A673 (cell line): ENCODE results near the gene CTNNBL1. TPM values are rescaled to one million over a fixed set of nuclear protein-coding genes. Genes with fewer than 3 reads are reported as not detected.

Experiments
- BruUV-seq: library from RNA; stranded (reverse); fragments of 400-500 nt; replicated peaks from 2 replicates; lab custom pipeline; 2021; lab: Mats Ljungman, UMichigan
- CTCF ChIA-PET: fragments of 300-600 bp; sonication (Branson Sonifier 250); formaldehyde crosslinking; loops from one replicate; lab custom pipeline; 2022; ENCODE audit warnings: antibody characterized with exemption; lab: Charles Lee
- POLR2A ChIA-PET: fragments of 300-600 bp; sonication (Branson Sonifier 250); formaldehyde crosslinking; loops from one replicate; lab custom pipeline; 2022; ENCODE audit warnings: antibody characterized with exemption; ENCODE audit not compliant: low non-redundant PET; lab: Charles Lee
- DNase-seq: peaks from one replicate; pipeline ENCODE4 v3.0.0-alpha.2; 2015; ENCODE audit warnings: low spot score
- H3K27ac ChIP-seq: fragments of 200-600 bp; sonication (generic); 2 replicates; pipeline ENCODE4 v1.5.1; 2016; ENCODE audit warnings: mixed run types, low read depth, mild to moderate bottlenecking, mixed read lengths, antibody characterized with exemption, low read length; ENCODE audit not compliant: poor library complexity, severe bottlenecking
- H3K27me3 ChIP-seq: fragments of 200-600 bp; sonication (generic); replicated peaks from 2 replicates; pipeline ENCODE4 v1.6.1; 2017; ENCODE audit warnings: mixed run types, low read depth, mild to moderate bottlenecking, mixed read lengths, antibody characterized with exemption, low read length; ENCODE audit not compliant: insufficient read depth, poor library complexity
- H3K36me3 ChIP-seq: fragments of 200-600 bp; sonication (generic); 2 replicates; pipeline ENCODE4 v1.6.1; 2016; ENCODE audit warnings: mixed run types, mild to moderate bottlenecking, mixed read lengths, antibody characterized with exemption, low read length; ENCODE audit not compliant: insufficient read depth, poor library complexity, severe bottlenecking
- H3K4me1 ChIP-seq: fragments of 200-600 bp; sonication (generic); 2 replicates; pipeline ENCODE4 v1.6.1; 2017; ENCODE audit warnings: mixed run types, mild to moderate bottlenecking, mixed read lengths, antibody characterized with exemption, low read length; ENCODE audit not compliant: insufficient read depth, poor library complexity, severe bottlenecking
- H3K4me3 ChIP-seq: fragments of 200-600 bp; sonication (generic); 2 replicates; pipeline ENCODE4 v1.5.1; 2016; ENCODE audit warnings: low read depth, mixed run types, mild to moderate bottlenecking, mixed read lengths, low read length; ENCODE audit not compliant: poor library complexity, severe bottlenecking
- H3K9me3 ChIP-seq: fragments of 200-600 bp; sonication (generic); 2 replicates; pipeline ENCODE4 v1.6.1; 2016; ENCODE audit warnings: mixed run types, low read depth, mild to moderate bottlenecking, mixed read lengths, antibody characterized with exemption, low read length; ENCODE audit not compliant: poor library complexity, severe bottlenecking
- EZH2 ChIP-seq: fragments of 200-600 bp; sonication (generic); IDR thresholded peaks from 2 replicates; pipeline ENCODE4 v1.6.1; 2017; ENCODE audit warnings: borderline replicate concordance, low read depth, mild to moderate bottlenecking, mixed read lengths, antibody characterized with exemption, low read length; ENCODE audit not compliant: poor library complexity, severe bottlenecking
- intact Hi-C: fragments of 100-400 bp; cut with micrococcal nuclease; formaldehyde crosslinking; loops from one replicate; pipeline ENCODE4 v1.10.0; 2022; ENCODE audit not compliant: unreplicated experiment
- total RNA-seq: library from RNA; stranded (reverse); gene quantifications from 2 replicates; pipeline ENCODE4 v1.2.3, GENCODE V29; 2021
- TF ChIP-seq, protein P1 (sequence below): fragments of 300-800, 200-600 bp; sonication (generic); conservative IDR thresholded peaks from 2 replicates; pipeline ENCODE4 v1.5.1; 2017; ENCODE audit warnings: low read depth, mild to moderate bottlenecking, antibody characterized with exemption, low read length, moderate library complexity, mixed read lengths

CTNNBL1 gene
- total RNA-seq, 1 experiment from 2014 or later = 88.5 TPM

DNA sequence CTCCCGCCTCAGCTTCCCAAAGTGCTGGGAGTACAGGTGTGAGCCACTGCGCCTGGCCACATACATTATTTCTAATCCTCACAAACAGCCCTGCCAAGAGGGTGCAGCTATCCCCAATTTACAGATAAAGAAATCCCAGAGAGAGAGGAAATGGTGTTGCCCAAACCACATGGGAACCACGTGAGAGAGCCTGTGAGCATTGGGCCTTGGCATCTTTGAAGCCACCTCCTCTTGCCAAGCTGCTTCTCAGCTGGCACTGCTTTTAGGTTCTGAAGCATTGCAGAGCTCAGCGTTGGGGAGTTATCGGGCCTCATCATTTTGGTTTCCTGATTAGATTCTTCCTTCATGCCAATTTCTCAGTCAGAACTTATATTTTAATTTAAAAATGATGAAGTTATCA lies 80.3 kb downstream of the CTNNBL1 start:
- DNase-seq = no peak
- intact Hi-C loops = no loop called here
- no TSS peak for BruUV-seq
- TF ChIP-seq EZH2 = no peak
- TF ChIP-seq, protein P1, sequence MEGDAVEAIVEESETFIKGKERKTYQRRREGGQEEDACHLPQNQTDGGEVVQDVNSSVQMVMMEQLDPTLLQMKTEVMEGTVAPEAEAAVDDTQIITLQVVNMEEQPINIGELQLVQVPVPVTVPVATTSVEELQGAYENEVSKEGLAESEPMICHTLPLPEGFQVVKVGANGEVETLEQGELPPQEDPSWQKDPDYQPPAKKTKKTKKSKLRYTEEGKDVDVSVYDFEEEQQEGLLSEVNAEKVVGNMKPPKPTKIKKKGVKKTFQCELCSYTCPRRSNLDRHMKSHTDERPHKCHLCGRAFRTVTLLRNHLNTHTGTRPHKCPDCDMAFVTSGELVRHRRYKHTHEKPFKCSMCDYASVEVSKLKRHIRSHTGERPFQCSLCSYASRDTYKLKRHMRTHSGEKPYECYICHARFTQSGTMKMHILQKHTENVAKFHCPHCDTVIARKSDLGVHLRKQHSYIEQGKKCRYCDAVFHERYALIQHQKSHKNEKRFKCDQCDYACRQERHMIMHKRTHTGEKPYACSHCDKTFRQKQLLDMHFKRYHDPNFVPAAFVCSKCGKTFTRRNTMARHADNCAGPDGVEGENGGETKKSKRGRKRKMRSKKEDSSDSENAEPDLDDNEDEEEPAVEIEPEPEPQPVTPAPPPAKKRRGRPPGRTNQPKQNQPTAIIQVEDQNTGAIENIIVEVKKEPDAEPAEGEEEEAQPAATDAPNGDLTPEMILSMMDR = no peak
- Histone ChIP-seq H3K27me3 (no peaks in the 10 kb centered on the region), H3K27ac (no peak overlapping the region), H3K36me3 (no peaks in the 10 kb centered on the region), H3K4me1 (no peaks in the 10 kb centered on the region), H3K9me3 (no peaks in the 10 kb centered on the region), H3K4me3 (no peak overlapping the region)
- POLR2A ChIA-PET = no interaction called here
- CTCF ChIA-PET = no interaction called here

DNA sequence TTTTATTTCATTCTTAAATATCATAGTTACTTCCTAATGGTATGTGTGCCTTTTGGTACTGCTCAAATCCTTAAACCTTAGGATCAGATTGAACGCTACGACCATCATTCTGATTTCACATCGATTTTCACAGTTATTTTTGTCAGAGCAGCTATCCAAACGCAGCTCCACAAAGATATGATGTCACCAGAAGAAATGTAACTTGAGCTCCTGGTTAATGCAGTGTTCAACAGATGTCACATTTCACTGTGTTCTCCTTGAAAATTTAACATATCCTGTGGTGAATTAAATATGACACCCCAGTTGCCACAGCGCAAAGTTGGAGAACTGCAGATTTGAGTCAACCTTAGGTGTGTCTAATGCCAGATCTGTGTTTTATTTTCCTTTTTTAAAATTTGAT lies 81.4 kb downstream of the CTNNBL1 start:
- Histone ChIP-seq H3K4me1 (no peaks in the 10 kb centered on the region), H3K27ac (no peak overlapping the region), H3K9me3 (no peaks in the 10 kb centered on the region), H3K36me3 (no peaks in the 10 kb centered on the region), H3K4me3 (no peak overlapping the region), H3K27me3 (no peaks in the 10 kb centered on the region)
- intact Hi-C loops = no loop called here
- POLR2A ChIA-PET = no interaction called here
- DNase-seq = peak; percentile 11
- CTCF ChIA-PET = no interaction called here
- no TSS peak for BruUV-seq
- TF ChIP-seq, protein P1 = no peak
- no peak for TF ChIP-seq EZH2

DNA sequence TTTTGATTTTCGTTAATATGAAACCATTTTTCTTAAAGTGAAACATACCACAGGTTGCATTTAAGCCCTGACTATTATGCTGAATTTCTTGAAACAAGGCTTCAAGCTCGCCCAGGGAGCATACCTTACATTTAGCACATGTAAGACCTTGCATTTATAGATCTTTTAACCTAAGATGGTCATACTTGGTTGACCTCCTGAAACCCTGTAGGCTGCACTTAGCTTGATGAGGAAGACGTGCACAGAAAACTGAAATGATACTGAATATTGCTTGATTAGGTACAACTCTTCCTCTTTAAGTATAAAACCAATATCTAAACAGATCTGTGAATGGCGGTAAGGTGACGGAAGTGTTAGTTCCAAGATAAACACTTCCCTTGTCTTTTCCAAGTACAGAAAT lies 82.2 kb downstream of the CTNNBL1 start:
- Histone ChIP-seq H3K4me3 (no peak overlapping the region), H3K27ac (no peak overlapping the region), H3K4me1 (no peaks in the 10 kb centered on the region), H3K9me3 (no peaks in the 10 kb centered on the region), H3K27me3 (no peaks in the 10 kb centered on the region), H3K36me3 (no peaks in the 10 kb centered on the region)
- intact Hi-C loops = no loop called here
- CTCF ChIA-PET = no interaction called here
- POLR2A ChIA-PET = no interaction called here
- no peak for TF ChIP-seq EZH2
- TF ChIP-seq, protein P1 = no peak
- no TSS peak for BruUV-seq
- no peak for DNase-seq
